HG03095 (cell line): ENCODE results near the gene SMPDL3B.

ENCODE experiments used
- ATAC-seq: cut with Tn5 transposase; IDR thresholded peaks from one replicate; pipeline ENCODE4 v1.9.1; 2021; ENCODE audit warnings: moderate library complexity; ENCODE audit not compliant: unreplicated experiment

SMPDL3B gene, protein sequence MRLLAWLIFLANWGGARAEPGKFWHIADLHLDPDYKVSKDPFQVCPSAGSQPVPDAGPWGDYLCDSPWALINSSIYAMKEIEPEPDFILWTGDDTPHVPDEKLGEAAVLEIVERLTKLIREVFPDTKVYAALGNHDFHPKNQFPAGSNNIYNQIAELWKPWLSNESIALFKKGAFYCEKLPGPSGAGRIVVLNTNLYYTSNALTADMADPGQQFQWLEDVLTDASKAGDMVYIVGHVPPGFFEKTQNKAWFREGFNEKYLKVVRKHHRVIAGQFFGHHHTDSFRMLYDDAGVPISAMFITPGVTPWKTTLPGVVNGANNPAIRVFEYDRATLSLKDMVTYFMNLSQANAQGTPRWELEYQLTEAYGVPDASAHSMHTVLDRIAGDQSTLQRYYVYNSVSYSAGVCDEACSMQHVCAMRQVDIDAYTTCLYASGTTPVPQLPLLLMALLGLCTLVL

DNA sequence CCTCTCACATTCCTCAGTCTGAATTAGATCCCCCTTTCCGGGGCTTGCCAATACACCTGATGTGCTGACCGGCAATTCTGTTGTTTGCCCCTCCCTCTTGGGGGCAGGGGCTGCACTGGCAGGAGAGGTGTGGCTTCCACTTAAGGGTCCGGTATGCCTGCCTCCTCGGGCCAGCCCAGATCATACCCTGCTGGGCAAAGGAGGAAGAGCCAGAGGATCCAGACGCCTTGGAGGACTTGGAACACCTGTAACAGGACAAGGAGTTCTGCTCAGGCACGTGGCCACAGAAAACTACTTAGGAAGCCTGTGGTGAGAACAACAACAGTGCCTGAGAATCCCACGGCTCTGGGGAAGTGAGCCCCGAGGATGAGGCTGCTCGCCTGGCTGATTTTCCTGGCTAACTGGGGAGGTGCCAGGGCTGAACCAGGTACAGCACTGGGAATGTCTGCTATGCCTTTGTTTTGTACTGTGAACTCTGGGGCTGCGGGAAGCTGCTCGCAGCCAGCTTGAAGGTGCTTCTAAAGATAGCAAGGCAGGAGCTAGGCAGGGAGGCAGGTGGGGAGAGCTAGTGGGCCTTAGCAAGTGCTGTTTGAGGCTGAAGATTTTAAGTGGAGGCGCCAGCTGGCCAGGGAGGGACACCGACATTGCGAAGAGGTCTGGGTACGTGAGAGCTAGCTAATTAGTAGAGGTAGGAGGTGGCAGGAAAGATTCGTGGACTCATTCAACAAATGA, at the start of gene SMPDL3B:
TSS of gene SMPDL3B (plus strand) at position 183 of the 732 bp plus-strand sequence. CDS start at position 367, 184 bp downstream.
- no peak for ATAC-seq

DNA sequence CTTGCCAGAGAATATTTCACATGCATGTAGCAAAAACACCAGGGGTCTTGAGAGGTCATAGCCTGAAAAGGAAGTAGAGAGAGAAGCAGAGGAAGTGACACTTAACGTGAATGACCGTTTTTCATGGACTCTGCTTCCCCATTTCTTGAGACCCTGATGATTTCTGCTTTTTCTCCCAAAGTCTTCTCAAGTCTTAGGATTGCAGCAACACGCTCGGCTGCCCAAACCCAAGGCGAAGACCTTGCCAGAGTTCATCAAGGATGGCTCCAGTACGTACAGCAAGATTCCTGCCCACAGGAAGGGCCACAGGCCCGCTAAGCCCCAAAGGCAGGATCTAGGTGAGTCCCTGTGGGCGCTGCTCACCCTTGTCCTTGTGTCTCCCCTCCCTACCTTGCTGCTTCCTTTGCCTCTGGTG, 49.7 kb upstream of the SMPDL3B start:
- no peak for ATAC-seq

DNA sequence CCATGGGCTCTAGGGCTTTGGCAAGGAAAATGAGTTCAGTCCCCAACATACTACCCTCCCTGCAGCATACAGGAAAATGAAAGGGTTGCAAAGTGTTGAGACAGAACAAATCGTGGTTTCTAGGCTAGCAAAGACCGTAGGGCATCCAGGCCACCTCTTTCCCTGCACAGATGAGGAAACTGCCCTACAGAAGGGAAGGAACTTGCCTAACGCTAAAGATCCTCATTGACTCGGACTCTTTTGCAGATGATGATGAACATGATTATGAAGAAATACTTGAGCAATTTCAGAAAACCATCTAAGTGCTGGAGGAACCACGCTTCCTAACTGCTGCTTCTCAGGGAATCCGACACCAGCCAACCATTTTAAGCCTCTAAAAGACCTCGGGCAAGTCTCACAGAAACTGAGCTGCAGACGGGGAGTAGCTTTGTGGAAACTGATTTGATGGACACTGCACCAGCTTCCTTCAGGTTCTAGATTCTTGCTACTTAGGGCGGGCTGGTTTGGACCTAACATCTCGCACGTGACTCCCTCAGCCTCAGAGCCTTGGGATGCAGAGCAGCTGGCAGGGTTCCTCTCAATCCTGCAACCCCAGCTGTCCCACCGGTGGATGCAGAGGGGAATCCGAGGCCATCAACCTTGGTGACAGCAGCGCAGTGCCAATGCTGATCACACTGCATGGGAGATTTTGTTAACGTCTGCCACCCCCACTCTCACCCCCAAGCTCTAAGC, 49.0 kb upstream of the SMPDL3B start:
- no peak for ATAC-seq

DNA sequence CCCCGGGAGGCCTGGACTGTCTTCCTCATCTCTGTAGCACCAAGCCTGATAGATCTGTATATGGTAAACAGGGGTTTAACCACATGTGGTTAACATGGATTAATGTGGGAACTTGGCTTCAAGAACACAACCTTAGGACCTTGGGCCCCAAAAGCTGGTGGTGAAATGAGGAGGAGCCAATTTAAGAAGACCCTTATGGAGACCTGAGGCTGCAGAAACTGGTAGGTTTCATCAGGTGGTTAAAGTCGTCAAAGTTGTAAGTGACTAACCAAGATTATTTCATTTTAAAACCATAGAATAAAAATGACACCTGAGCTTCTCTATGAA, 48.5 kb upstream of the SMPDL3B start:
- no peak for ATAC-seq

DNA sequence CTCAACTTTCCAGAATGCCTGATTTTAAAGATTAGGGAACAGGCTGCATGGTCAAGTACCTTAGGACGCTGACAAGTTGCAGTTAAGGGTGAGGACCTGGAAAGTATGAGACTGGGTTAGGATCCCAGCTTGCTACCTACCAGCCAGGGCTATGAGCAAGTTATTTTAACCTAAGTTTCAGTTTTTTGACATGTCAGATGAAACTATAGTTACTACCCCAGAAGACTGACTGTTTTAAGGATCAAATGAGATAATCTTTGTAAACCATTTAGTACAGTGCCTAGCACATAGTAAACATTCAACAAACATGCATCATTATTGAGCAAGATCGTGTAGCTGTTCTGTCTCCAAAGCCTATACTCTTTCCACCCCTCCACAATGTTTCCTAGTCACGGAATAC, 48.1 kb upstream of the SMPDL3B start:
- no peak for ATAC-seq

DNA sequence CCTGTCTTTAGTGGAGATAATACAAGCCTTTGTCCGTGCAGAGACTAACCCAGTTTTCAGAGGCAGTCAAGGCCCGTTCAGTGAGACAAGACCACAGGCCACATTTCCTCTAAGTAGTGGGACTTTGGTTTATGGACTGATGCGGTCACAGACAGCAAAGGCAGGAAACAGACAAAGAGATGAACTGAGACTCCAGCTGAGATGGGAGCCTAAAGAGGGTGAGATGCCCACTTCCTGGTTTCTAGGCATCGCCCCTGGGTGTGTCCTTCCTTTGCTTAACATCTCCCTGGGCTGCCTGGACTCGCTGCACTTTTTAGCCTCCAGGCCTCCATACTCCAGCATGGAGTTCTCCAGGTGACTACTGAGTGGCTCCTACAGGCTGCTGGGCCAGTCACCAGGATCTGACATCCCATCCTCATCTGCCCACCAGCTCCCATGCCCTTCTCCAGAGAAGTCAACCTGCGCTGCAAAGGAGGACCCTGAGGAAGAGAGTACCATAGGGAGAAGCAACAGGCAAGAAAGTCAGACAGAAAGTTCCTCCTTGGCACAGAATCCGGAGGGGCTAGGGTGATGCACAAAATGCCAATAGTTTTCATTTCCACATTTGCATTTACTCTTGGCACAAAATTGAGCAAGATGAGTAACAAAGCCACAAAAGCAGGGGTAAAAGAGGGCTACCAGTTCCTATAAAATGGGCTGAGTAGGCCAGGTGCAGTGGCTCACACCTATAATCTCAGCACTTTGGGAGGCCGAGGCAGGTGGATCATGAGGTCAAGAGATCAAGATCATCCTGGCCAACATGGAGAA, 47.4 kb upstream of the SMPDL3B start:
- ATAC-seq, result no peak

DNA sequence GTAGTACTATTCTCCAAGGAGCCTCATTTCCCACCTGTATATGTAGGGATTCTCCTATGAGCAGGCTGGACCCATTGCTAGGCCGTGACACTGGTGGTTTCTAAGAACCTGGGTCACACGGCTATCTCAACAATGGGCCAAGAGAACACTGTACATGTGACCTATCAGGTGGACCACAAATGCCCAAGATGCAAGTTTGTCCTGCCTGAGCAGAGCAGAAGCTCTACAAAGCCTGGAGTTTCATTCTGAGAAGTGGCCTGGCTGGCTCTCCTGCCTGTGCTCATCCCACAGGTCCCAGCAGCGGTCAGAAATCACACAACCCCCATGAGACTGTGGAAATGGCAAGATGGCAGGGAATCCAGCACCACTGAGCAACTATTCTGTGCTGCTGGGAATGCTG, 45.3 kb upstream of the SMPDL3B start:
- no peak for ATAC-seq

DNA sequence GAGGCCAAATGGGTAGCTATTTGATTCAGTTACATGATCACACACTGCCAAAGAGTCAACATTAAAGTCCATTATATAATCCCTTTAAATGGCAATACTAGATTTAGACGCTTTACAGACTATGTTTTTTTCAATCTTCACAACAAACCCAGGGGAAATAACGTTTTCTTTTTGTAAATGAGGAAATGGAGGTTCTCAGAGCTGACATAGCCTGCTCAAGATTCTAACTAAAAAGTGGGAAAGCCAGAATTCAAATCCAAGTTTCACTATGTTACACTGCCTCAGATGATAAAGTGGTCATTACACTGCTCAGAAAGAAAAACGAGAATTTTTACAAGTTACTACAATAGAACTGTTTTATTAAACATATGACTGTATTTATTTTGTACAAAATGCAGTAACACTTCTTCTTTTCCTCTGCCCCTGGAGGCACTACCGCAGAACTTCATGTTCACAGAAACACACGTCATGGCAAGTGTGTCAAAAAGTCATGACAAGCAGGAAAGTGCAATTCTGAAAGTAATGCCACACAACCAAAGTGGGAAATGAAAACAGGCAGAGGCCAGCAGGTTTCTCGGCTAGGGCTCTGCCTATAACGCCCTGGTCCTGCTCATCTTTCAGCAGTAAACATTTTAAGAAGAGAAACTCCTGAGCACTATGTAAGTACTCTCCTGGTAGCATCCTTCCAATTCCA, 43.5 kb upstream of the SMPDL3B start:
- no peak for ATAC-seq

DNA sequence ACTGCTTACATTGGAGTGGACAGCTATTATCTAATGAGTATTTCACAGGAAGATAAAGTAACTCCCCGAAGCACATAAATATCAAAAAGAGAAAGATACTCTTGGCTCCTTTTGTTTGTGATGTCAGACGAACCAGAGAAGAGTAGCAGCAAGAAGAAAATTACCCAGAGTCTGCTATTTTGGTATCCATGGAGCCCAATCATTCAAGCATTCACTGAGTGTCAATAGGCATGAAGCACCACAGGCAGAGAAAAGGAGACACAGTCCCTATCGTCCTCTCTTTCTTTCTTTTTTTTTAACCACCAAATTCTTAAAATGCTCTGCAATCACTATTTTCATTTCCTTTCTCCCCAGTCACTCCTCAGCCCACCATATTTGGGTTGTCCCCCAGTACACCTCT, 40.3 kb upstream of the SMPDL3B start:
- ATAC-seq, result no peak

DNA sequence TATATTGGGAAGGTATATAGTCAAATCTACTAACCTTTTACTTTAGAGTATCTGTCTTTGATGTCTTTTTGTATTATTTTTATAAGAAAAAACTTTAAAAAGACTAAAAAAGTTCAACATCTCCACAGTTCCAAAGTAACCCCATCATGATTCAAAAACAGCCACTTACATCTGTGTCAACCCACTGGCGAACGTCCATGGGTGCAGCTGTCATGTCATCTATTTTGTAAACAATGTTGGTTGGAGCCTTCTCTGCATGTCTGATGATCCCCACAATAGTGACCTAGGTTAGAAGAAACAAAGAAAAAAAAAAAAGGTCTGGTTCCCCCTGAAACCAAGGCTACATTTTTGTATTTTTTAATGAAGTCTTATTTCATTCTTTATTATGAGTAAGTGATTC, 28.0 kb upstream of the SMPDL3B start:
- ATAC-seq, result no peak

DNA sequence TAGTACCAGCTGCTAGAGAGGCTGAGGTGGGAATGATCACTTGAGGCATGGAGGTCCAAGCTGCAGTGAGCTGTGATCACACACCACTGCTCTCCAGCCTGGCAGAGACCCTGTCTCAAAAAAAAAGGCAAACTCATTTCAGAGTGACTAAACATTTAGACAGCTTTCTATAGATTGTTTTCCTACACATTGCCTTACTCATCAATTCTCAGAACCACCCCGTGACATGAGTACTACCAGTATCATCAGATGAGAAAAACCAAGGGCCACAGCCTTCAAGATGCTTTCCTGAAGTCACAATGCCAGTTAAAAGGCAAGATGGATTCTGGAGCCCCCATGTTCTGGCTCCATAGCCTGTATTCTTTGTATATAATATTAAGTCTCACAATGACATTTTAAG, 22.4 kb upstream of the SMPDL3B start:
- ATAC-seq, result no peak

DNA sequence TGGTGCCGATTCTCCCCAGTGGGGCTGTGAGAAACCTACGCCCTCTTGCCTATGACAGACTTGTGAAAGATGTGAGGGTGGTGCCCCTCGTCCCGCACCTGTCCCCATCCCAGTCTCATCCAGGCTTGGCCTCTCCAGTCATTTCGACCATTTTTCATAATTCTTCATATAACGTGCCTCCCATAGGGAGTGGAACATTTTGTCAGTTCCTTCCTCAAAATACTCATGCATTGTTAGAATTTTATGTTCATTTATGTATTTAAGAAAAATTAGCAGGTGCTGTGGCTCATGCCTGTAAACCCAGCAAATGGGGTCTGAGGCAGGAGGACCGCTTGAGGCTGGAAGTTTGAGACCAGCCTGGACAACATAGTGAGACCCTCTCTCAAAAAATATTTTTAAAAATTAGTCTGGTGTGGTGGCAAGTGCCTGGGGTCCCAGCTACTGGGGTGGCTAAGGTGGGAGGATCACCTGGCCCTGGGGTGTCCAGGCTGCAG, 19.7 kb upstream of the SMPDL3B start:
- ATAC-seq, result no peak

DNA sequence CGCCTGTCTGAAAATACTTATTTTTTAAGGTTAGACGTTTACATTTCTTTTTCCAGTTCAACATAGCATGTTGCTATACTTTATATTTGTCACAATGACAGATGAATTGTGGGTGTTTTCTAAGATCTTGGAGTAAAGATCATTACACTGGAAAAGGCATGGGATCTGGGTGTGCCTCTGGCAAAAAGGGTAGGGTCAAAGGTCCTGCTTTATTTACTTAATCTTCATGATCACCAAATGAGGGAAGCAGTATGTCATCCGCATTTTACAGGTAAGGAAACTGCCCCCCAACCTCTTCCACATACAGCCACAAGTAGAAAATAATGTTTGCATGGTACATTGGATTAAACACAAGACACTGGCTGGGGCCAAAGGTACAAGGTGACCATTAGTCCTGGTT, 12.5 kb upstream of the SMPDL3B start:
- no peak for ATAC-seq

DNA sequence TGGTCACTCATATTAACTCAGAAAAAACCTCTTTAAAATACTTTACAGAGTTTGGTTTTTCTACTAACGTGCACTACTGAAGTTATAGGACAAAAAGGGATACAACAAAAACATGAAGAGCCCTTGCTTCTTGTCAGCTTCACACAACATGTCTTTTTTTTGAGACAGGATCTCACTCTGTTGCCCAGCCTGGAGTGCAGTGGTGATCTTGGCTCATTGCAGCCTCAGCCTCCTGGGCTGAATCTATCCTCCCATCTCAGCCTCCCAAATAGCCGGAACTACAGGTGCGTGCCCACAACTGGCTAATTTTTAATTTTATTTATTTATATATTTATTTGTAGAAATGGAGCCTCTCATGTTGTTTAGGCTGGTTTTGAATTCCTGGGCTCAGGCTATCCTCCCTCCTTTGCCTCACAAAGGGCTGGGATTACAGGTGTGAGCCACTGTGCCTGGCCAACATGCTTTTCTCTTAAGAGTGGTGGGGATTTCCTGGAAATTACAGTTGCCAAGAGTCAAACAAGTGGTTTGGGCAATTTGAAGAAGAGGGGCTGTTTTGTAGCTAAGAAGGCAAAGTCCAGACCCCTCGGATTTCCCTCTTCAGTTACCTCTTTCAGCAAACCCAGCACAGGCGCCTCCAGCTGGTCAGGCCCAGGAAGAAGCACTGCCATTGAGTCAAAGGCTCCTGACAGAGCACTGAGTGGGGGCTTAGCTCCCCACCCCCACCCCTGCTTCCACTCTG, 6.4 kb upstream of the SMPDL3B start:
- ATAC-seq, result no peak

DNA sequence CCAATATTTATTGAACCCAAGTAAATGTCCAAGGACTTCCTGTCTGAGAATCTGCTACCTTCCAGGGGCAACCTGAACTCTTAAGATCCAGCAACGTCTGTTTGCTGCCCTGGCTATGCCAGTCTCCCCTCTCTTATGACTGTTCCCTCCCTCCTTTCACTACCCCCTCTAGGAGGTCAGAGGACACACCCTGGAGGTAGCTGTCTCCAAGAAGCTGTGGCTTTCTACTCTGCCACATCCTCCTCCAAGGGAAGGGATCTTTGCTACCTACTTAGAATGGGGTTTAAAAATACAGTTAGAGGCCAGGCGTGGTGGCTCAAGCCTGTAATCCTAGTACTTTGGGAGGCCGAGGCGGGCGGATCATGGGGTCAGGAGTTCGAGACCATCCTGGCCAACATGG, 3.6 kb upstream of the SMPDL3B start:
- ATAC-seq, result no peak

DNA sequence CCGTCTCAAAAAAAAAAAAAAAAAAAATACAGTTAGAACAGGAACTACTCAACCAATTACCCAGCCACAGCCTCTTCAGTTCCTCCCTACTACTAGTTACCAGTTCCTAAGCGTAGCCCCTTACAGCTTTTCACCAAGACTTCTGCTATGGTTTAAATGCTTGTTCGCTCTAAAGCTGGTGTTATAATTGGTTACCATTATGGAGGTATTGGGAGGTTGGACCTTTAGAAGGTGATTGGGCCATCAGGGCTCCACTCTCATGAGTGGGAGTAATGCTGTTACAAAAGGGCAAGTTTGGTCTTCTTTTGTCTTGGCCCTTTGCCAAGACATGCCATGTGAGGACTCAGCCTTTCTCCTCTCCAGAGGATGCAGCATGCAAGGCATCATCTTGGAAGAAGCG, 3.0 kb upstream of the SMPDL3B start:
- ATAC-seq, result no peak

DNA sequence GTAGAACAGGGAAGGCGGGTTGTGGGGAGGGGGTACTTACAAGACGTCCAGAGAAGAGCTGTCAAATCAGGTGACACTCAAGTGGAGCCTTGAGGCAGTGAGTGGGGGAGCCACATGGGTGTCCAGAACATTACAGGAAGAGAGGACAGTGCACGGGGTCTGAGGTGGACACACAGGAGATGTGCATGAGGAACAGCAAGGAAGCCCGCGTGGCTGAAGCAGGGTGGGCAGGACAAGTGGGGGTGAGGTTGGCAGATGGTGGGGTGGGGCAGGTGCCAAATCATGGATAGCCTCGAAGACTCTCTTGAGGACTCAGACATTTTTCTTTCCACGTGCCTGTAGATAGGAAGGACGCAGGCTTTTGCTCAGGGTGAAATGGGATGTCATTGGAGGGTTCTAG, 921 bp downstream of the SMPDL3B start:
- no peak for ATAC-seq

DNA sequence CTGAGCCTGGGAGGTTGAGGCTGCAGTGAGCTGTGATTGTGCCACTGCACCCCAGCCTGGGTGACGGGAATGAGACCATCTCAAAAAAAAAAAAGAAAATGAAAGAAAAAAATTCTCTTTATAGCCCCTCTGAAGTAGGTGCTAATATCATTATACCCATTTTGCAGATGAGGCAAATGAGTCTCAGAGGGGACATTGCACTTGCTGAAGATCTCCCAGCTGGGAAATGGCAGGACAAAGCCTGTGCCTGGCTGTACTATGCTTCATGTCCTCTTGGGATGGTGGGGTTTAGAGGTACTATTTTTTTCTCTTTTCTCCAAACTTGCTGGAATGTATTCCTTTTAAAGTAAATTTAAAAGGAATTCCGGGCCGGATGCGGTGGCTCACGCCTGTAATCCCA, 1.6 kb downstream of the SMPDL3B start:
- no peak for ATAC-seq

DNA sequence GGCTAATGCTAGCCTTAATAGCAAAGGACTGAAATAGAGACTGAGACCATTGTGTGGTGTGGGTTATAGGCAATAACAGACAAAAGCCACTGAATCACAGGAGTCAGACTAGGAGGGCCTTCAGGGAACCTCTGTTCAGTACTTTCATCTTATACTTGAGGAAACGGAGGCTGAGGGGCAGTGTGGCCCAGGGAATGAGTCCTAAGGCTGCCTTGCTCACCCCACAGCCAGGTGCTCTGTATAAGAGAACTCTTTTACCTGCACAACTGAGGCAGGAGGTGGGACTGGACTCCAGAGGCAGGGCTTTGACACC, 2.7 kb downstream of the SMPDL3B start:
- no peak for ATAC-seq

DNA sequence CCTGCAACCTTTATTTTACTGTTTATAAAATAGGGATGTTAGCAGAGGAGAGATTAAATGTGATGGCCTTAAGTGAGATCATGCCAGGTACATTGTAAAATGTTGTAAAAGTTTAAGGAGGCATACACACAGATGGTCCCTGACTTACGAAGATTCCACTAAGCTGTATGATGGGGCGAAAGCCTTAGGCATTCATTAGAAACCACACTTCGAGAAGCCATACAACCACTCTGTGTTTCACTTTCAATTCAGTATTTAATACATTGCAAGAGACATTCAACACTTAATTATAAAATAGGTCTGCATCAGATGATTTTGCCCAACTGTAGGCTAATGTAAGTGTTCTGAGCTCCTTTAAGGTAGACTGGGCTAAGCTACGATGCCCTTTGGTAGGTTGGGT, 3.7 kb downstream of the SMPDL3B start:
- no peak for ATAC-seq
